ENCODE data around the gene OXGR1. TPM values are rescaled to one million over a fixed set of nuclear protein-coding genes. Genes with fewer than 3 reads are reported as not detected.
"Not testable (repeated sequence)": the region's sequence is repeated elsewhere in the genome, so short reads cannot be mapped to it uniquely, and the experiment has no call there.

OXGR1 gene
- polyA plus RNA-seq (ENCODE audit: insufficient read depth in 1 of 5, insufficient read length in 5 of 5, low replicate concordance in 1 of 5), result under 1 TPM; 0.27 to 0.71 (median 0.36) TPM
- long read RNA-seq, donor 1, result 0 reads
- long read RNA-seq, donor 2, result 0 reads
- long read RNA-seq, donor 3, result 0 reads
- long read RNA-seq, donor 4, result 0 reads
- long read RNA-seq, donor 5, result 0 reads
- long read RNA-seq, donor 6, result 0 reads
- long read RNA-seq, donor 7, result 0 reads
- long read RNA-seq, donor 8, result 0 reads

GRCh38 chr13:96994017-96994857 is at the start of gene OXGR1:
OXGR1 (minus strand) TSS chr13:96994476; CDS start chr13:96987759, 6,717 bp downstream.
- DNase-seq, result peak in 1 of 2 donors; percentile 16

DNA sequence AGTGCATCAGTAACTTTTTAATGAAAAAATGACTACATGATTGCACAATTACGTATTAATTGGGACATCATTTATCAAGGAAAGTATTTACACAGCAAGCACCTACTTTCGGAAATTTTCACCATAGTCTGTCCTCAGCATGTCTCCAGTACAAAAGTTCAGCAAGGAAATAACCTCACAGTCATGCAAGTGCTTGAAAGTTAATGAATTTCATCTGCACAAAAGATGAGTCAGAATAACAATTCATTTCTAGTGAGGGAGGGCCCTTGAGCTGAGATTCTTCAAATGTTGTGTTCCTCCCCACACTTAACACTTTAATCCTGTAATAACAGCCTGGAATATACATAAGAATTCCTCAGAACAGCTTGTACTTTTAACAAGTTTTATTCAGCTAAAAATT is 49.0 kb upstream of the OXGR1 start:
- DNase-seq, result no peak

GRCh38 chr13:97030705-97031452 is 36.6 kb upstream of the OXGR1 start:
- peak; percentile 6 to 28 for DNase-seq

DNA sequence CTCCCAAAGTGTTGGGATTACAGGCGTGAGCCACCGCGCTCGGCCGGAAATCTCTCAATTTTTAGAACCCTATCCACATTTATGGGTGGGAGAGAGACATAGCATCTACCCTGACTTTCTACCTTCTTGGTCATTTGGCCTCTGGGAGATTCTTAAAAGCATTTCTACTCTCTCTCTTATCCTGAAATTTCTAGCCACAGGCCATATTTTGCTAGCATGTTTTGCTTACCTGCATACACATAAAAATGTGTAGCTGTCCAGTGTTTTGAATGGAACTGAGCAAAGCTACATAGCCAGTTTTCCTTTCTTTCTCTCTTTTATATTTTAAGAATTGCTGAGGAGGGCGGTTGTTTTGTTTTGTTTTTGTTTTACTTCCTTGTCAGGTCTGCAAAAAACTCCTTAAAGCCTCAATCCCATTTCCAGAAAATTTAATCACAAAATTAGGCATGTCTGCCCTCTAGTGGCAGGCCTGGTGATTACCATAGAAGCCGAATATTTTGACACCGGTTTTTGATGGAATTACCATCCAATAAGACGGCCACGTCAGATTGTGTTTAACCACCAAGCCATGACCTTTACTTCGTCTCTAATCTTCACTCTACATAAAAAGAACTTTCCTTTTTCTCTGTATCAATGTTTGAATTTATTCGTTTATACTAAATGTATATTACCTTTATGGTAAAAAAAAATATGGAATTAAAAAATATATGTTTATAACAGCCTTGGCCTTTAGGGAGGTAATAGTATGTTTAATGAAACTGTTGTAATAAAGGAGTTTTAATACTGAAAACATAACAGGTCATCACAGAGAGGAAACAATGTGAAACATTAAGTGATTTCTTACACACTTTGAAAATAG is 34.4 kb upstream of the OXGR1 start:
- peak; percentile 35 to 47 for DNase-seq

DNA sequence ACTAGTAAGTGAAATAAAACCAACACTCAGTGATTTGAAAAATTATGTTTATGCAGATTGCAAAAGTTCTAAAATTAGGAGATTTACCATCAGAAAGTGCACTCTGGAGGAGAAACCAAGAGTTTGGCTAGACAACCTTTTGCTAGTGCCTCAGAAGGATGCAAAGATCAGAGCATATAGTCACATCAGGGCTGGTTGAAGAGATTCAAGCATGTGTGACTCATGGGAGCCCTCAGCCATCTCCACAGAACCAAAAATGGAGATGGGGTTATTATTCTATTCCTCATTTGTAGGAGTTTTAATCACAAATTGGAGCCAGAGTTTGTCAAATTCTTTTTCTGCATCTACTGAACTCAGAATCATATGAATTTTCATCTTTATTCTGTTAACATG is 32.9 kb upstream of the OXGR1 start:
- no peak for DNase-seq

- DNase-seq, result no peak
Measured at GRCh38 chr13:97026531-97027161, 32.4 kb upstream of the OXGR1 start.

GRCh38 chr13:97023812-97024211 is 29.5 kb upstream of the OXGR1 start:
- DNase-seq, result not testable (repeated sequence)

GRCh38 chr13:97023117-97023516 is 28.8 kb upstream of the OXGR1 start:
- DNase-seq, result no peak

- no peak for DNase-seq
Measured at GRCh38 chr13:97021241-97021640, 27.0 kb upstream of the OXGR1 start.

GRCh38 chr13:97020689-97021240 is 26.5 kb upstream of the OXGR1 start:
- no peak for DNase-seq

DNA sequence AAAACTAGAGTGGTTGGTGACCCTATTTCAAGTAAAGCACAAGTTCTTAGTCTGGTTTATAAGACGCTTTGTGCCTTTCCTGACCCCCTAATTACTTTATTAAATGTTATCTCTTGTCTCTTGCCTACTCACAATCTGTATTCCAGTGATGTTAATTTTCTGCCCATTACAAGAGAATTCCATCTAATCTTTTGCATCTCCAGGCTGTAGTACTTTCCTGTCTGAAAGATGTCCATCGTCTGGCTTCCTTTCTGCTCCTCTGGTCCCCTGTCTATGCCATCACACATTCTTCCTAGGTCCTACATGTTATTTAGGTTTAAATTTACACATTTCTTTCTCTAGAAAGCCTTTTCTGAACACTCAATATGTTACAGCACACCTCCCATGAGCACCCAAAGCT is 25.9 kb upstream of the OXGR1 start:
- no peak for DNase-seq

- DNase-seq, result no peak
Measured at GRCh38 chr13:97019236-97019635, 25.0 kb upstream of the OXGR1 start.

DNA sequence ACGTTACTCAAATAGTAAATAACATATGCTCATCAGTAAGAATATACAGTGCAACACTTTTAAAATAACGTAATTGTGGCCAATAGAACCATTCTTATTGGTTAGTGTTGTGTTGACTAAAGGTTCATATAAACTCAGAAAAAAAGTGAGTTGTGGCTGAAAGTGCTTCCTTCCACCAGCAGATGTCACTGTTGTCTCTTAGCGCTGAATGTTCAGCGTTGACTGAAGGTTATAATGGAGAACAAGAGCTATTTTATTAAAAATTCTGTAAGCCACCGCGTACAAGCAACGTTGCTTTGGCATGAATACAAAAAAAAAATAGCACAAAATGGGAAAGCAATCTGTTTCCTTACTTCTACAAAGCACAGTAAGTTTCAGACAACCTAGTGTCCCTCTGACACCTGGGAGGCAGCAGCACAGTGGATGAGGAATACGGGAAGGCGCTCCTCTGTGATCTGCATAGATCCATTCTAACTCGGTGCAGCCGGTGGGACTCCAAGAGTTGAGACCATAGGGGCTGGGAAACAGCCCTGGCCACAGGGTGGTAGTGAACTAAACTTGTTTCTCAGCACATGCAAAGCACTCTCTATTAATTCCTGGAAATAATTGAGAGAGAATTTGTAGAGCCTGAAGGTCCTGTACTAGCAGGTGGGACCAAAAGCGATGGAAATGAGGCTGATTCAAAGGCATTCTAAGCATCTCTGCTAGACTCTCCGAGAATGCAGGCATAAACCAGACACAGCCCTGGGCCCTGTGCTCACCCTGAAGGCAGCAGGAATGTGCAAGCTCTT is 23.9 kb upstream of the OXGR1 start:
- peak; percentile 41 to 53 for DNase-seq

DNA sequence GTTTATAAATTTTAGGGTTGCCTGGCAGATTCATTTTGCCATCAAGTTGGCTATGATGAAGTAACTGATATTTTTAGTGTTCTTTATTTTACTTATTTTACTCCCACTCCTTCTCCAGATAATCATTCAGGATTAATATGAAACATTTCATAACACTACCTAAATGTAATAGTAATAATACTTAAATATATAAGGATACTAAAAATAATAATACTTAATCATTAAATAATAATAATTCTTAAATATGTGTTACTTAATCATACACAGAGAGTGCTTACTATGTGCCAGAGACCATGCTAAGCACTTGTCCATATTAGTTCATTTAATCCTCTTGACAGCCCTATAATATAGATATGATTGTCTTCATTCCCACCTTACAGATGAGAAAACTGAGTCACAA is 23.0 kb upstream of the OXGR1 start:
- no peak for DNase-seq

DNA sequence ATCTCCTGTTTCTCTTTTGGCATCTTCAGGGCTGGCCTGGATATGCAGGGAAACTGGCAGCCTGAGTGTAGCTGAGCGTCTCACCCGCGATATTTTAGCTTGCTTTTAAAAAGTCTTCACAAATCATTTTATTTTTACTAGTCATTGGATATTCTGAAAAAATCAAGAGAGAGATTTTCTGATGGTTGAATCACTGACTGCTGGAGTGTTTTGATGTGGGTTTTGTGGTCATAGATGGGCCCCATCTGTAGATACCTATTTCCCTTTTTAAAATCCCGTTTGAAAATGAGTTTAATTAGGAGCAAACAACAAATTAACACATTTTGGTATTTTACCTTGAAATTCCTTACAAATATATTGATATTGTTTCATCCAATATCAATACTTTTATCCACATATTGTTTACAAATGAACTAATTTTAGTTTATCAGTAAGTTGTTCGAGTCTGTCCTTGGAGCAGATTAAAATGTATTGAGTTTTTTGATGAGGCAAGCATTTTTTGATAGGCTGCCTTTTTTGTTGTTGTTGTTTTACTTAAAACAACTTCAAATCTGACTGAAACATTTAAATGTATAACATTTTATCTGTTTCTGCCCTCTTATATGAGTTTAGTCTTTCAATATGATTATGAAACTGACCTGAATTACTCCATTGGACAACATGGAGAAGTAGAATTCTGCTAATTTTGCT is 21.5 kb upstream of the OXGR1 start:
- DNase-seq, result no peak

DNA sequence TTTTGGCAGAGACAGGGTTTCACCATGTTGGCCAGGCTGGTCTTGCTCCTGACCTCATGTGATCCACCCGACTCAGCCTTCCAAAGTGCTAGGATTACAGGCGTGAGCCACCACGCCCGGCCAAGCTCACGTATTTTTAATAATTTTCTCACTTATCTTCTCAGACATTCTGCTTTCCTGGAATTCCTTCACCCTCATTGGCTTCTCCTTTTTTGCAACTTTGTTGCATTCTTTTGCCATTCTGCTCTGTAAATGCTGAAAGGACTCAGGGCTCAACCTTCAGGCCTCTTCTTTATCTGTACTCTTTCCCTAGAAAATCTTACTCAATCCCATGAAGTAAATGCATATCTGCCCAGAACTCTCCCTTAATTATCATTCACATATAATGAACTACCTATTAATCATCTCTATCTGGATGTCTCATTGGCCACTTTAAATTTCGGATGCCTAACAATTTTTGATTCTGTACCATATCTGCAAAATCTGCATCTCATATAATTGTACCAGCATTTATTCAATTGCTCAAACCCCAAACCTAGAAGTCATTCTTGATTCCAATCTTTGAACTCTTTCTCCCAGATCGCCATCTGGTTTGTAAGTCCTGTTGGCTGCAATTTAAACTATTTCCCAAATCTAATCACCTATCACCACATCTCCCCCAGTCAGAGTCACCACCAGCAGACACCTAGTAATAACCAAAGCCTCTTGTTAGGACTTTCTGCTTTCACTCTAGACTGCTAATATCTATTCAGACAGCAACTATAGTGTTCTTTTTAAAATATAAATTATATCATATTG is 18.2 kb upstream of the OXGR1 start:
- no peak for DNase-seq

DNA sequence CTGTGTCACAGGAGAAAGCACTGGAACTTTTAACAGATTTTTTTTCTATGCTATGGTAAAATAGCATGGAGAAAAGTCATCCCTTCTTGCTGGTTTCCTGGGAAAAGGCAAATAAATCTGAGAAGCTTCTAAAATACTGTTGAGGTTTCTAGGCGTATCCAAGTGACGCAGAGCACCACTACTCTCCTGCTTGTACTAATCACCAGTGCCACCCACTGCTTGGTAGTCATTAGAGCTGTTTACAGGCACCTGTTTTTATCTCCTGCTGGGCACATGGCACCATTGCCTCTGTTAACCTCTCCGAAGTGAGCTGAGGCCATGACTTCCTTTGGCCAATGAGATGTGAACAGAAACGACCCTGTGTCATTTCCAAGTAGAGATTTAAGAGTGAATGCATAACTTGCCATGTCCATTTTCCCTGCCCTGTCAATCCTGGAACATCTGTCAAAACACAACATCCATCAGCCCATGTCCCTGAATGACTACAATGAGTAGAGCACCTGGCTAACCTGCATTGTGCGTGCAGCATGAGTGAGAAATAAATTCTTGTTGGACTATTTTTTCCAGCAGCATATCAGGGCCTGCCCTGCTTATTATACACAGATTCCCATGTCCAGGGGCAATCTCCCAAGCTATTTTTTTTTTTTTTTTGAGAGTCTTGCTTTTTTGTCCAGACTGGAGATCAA is 17.3 kb upstream of the OXGR1 start:
- no peak for DNase-seq

GRCh38 chr13:97008643-97009042 is 14.4 kb upstream of the OXGR1 start:
- DNase-seq, result no peak
